ENCODE measurements around the gene VBP1. TPM values are rescaled to one million over a fixed set of nuclear protein-coding genes. Genes with fewer than 3 reads are reported as not detected.
"Not testable (repeated sequence)": the region's sequence is repeated elsewhere in the genome, so short reads cannot be mapped to it uniquely, and the experiment has no call there.

The VBP1 gene
- polyA plus RNA-seq, 1 donor (not counting 4 experiments of a cell fraction or from before 2014, with no cell fraction given): 66.8 TPM

GRCh38 chrX:155263854-155264628 is 47.8 kb downstream of the VBP1 start, which contains the start of gene RAB39B:
Gene RAB39B, minus strand, starts transcription at chrX:155264491. Its CDS starts 203 bp downstream, at chrX:155264288.
- DNase-seq (ENCODE audit: low read depth, low spot score) (no peak), FAIRE-seq (no peak)
- TF ChIP-seq EZH2 (IDR thresholded peaks at IDR 0.05; ENCODE audit: low read length) (peak; percentile 28), CTCF (optimal IDR thresholded peaks at IDR 0.05 in 1 of 3, IDR thresholded peaks at IDR 0.05 in 1 of 3, conservative IDR thresholded peaks at IDR 0.05 in 1 of 3; ENCODE audit: extremely low read depth in 1 of 3, insufficient read depth in 2 of 3, low read length in 3 of 3) (no peak)
- Histone ChIP-seq H4K20me1 (ENCODE audit: control insufficient read depth, extremely low read depth, insufficient read depth, low read length) (no peaks in the 10 kb centered on the region), H3K9ac (ENCODE audit: control insufficient read depth, extremely low read depth, insufficient read depth, low read length) (no peak within 1 kb of the TSS), H2AFZ (ENCODE audit: control insufficient read depth, low read length) (no peak within 1 kb of the TSS), H3K4me2 (ENCODE audit: control insufficient read depth, extremely low read depth, insufficient read depth, low read depth, low read length) (no peak within 1 kb of the TSS), H3K9me1 (ENCODE audit: control insufficient read depth, extremely low read depth, insufficient read depth, low read length) (no peaks in the 10 kb centered on the region), H3K4me3 (ENCODE audit: control insufficient read depth in 2 of 3, extremely low read depth in 1 of 3, insufficient read depth in 2 of 3, low read depth in 1 of 3, low read length in 3 of 3) (no peak within 1 kb of the TSS), H3K36me3 (ENCODE audit: control insufficient read depth in 2 of 2, extremely low read depth in 1 of 2, insufficient read depth in 2 of 2, low read length in 2 of 2) (no peaks in the 10 kb centered on the region), H3K4me1 (ENCODE audit: control insufficient read depth, extremely low read depth, insufficient read depth, low read length) (no peaks in the 10 kb centered on the region), H3K9me3 (ENCODE audit: control insufficient read depth, low read depth, low read length) (no peaks in the 10 kb centered on the region), H3K27ac (ENCODE audit: control insufficient read depth, insufficient read depth, low read length) (no peak within 1 kb of the TSS), H3K27me3 (ENCODE audit: control insufficient read depth, extremely low read depth, insufficient read depth, low read length) (no peaks in the 10 kb centered on the region), H3K79me2 (ENCODE audit: control insufficient read depth, insufficient read depth, low read length) (no peaks in the 10 kb centered on the region)
- dilution Hi-C loops (cut with MboI; ENCODE audit: extremely low pct_ligation_motif_present, low sequenced_read_pairs): no loop called here

GRCh38 chrX:155266439-155266838 is 50.2 kb downstream of the VBP1 start:
- DNase-seq (ENCODE audit: low read depth, low spot score) (no peak), FAIRE-seq (no peak)
- no peaks in the 10 kb centered on the region for H4K20me1 ChIP-seq (ENCODE audit: control insufficient read depth, extremely low read depth, insufficient read depth, low read length)
- TF ChIP-seq EZH2 (IDR thresholded peaks at IDR 0.05; ENCODE audit: low read length) (no peak), CTCF (optimal IDR thresholded peaks at IDR 0.05 in 1 of 3, IDR thresholded peaks at IDR 0.05 in 1 of 3, conservative IDR thresholded peaks at IDR 0.05 in 1 of 3; ENCODE audit: extremely low read depth in 1 of 3, insufficient read depth in 2 of 3, low read length in 3 of 3) (no peak)
- no peak overlapping the region for H2AFZ ChIP-seq (ENCODE audit: control insufficient read depth, low read length)
- H3K9me3 ChIP-seq (ENCODE audit: control insufficient read depth, low read depth, low read length): no peaks in the 10 kb centered on the region
- H3K9me1 ChIP-seq (ENCODE audit: control insufficient read depth, extremely low read depth, insufficient read depth, low read length): no peaks in the 10 kb centered on the region
- no peak overlapping the region for H3K4me2 ChIP-seq (ENCODE audit: control insufficient read depth, extremely low read depth, insufficient read depth, low read depth, low read length)
- no peaks in the 10 kb centered on the region for H3K27me3 ChIP-seq (ENCODE audit: control insufficient read depth, extremely low read depth, insufficient read depth, low read length)
- no peak overlapping the region for H3K4me3 ChIP-seq (ENCODE audit: control insufficient read depth in 2 of 3, extremely low read depth in 1 of 3, insufficient read depth in 2 of 3, low read depth in 1 of 3, low read length in 3 of 3)
- H3K27ac ChIP-seq (ENCODE audit: control insufficient read depth, insufficient read depth, low read length): no peak overlapping the region
- no peaks in the 10 kb centered on the region for H3K79me2 ChIP-seq (ENCODE audit: control insufficient read depth, insufficient read depth, low read length)
- no peaks in the 10 kb centered on the region for H3K4me1 ChIP-seq (ENCODE audit: control insufficient read depth, extremely low read depth, insufficient read depth, low read length)
- dilution Hi-C loops (cut with MboI; ENCODE audit: extremely low pct_ligation_motif_present, low sequenced_read_pairs): no loop called here
- no peak overlapping the region for H3K9ac ChIP-seq (ENCODE audit: control insufficient read depth, extremely low read depth, insufficient read depth, low read length)
- H3K36me3 ChIP-seq (ENCODE audit: control insufficient read depth in 2 of 2, extremely low read depth in 1 of 2, insufficient read depth in 2 of 2, low read length in 2 of 2): no peaks in the 10 kb centered on the region

GRCh38 chrX:155267995-155268394 is 51.7 kb downstream of the VBP1 start:
- H4K20me1 ChIP-seq (ENCODE audit: control insufficient read depth, extremely low read depth, insufficient read depth, low read length); H3K9me1 ChIP-seq (ENCODE audit: control insufficient read depth, extremely low read depth, insufficient read depth, low read length); H3K4me2 ChIP-seq (ENCODE audit: control insufficient read depth, extremely low read depth, insufficient read depth, low read depth, low read length); H3K79me2 ChIP-seq (ENCODE audit: control insufficient read depth, insufficient read depth, low read length); H3K9me3 ChIP-seq (ENCODE audit: control insufficient read depth, low read depth, low read length); H3K4me3 ChIP-seq (ENCODE audit: control insufficient read depth in 2 of 3, extremely low read depth in 1 of 3, insufficient read depth in 2 of 3, low read depth in 1 of 3, low read length in 3 of 3); DNase-seq (ENCODE audit: low read depth, low spot score); H3K9ac ChIP-seq (ENCODE audit: control insufficient read depth, extremely low read depth, insufficient read depth, low read length); H3K36me3 ChIP-seq (ENCODE audit: control insufficient read depth in 2 of 2, extremely low read depth in 1 of 2, insufficient read depth in 2 of 2, low read length in 2 of 2); FAIRE-seq; H2AFZ ChIP-seq (ENCODE audit: control insufficient read depth, low read length); H3K27me3 ChIP-seq (ENCODE audit: control insufficient read depth, extremely low read depth, insufficient read depth, low read length); dilution Hi-C loops (cut with MboI; ENCODE audit: extremely low pct_ligation_motif_present, low sequenced_read_pairs); H3K27ac ChIP-seq (ENCODE audit: control insufficient read depth, insufficient read depth, low read length); H3K4me1 ChIP-seq (ENCODE audit: control insufficient read depth, extremely low read depth, insufficient read depth, low read length): not testable (repeated sequence)

Data from keratinocyte (primary cell).